HEK293 (cell line): ENCODE measurements around the gene RNASEH2A.
A peak's percentile ranks its signal among the peaks of the same experiment; 100 is the strongest.

Source experiments
- IKZF3 ChIP-seq: fragments of 450-650 bp; IDR thresholded peaks from 2 replicates; pipeline ENCODE4 v1.5.0; 2018; ENCODE audit warnings: missing biosample characterization, mild to moderate bottlenecking, missing genetic modification characterization, moderate library complexity
- KLF8 ChIP-seq: fragments of 450-650 bp; formaldehyde crosslinking; IDR thresholded peaks from 2 replicates; pipeline ENCODE4 v1.5.1; 2016; ENCODE audit warnings: missing biosample characterization, missing genetic modification characterization
- MZF1 ChIP-seq: fragments of 450-650 bp; formaldehyde crosslinking; IDR thresholded peaks from 2 replicates; pipeline ENCODE4 v1.5.1; 2017; ENCODE audit warnings: missing biosample characterization, missing genetic modification characterization, borderline replicate concordance
- PRDM1 ChIP-seq: fragments of 450-650 bp; formaldehyde crosslinking; IDR thresholded peaks from 2 replicates; pipeline ENCODE4; 2016; ENCODE audit warnings: missing biosample characterization, missing genetic modification characterization
- SP3 ChIP-seq: fragments of 450-650 bp; formaldehyde crosslinking; IDR thresholded peaks from 2 replicates; pipeline ENCODE4 v1.5.1; 2016; ENCODE audit warnings: missing biosample characterization, missing genetic modification characterization
- TRIM28 ChIP-seq: IDR thresholded peaks from 2 replicates; pipeline ENCODE4 v1.6.1; 2011; ENCODE audit warnings: low read length, control low read depth, borderline replicate concordance
- ZEB2 ChIP-seq: fragments of 450-650 bp; formaldehyde crosslinking; IDR thresholded peaks from 2 replicates; pipeline ENCODE4 v1.5.1; 2016; ENCODE audit warnings: missing biosample characterization, missing genetic modification characterization
- ZIC2 ChIP-seq: fragments of 450-650 bp; formaldehyde crosslinking; IDR thresholded peaks from 2 replicates; pipeline ENCODE4 v1.5.1; 2016; ENCODE audit warnings: missing biosample characterization, missing genetic modification characterization
- ZNF2 ChIP-seq: fragments of 450-650 bp; formaldehyde crosslinking; IDR thresholded peaks from 2 replicates; pipeline ENCODE4 v1.5.1; 2016; ENCODE audit warnings: missing biosample characterization, missing genetic modification characterization
- ZNF214 ChIP-seq: fragments of 450-650 bp; formaldehyde crosslinking; IDR thresholded peaks from 2 replicates; pipeline ENCODE4 v1.5.1; 2017; ENCODE audit warnings: missing biosample characterization, mild to moderate bottlenecking, missing genetic modification characterization, borderline replicate concordance
- ZNF350 ChIP-seq: fragments of 450-650 bp; formaldehyde crosslinking; IDR thresholded peaks from 2 replicates; pipeline ENCODE4 v1.5.0; 2017; ENCODE audit warnings: missing biosample characterization, mild to moderate bottlenecking, missing genetic modification characterization
- ZNF473 ChIP-seq: fragments of 450-650 bp; formaldehyde crosslinking; IDR thresholded peaks from 2 replicates; pipeline ENCODE4 v1.5.1; 2017; ENCODE audit warnings: missing biosample characterization, missing genetic modification characterization
- ZNF521 ChIP-seq: fragments of 450-650 bp; formaldehyde crosslinking; IDR thresholded peaks from 2 replicates; pipeline ENCODE4 v1.5.1; 2017; ENCODE audit warnings: missing biosample characterization, mild to moderate bottlenecking, missing genetic modification characterization
- ZNF585B ChIP-seq: fragments of 450-650 bp; formaldehyde crosslinking; IDR thresholded peaks from 2 replicates; pipeline ENCODE4 v1.5.1; 2016; ENCODE audit warnings: missing biosample characterization, missing genetic modification characterization
- ZNF596 ChIP-seq: fragments of 450-650 bp; IDR thresholded peaks from 2 replicates; pipeline ENCODE4 v1.5.0; 2018; ENCODE audit warnings: missing biosample characterization, mild to moderate bottlenecking, missing genetic modification characterization, moderate library complexity
- ZNF600 ChIP-seq: fragments of 450-650 bp; formaldehyde crosslinking; IDR thresholded peaks from 2 replicates; pipeline ENCODE4 v1.5.1; 2016; ENCODE audit warnings: missing biosample characterization, missing genetic modification characterization
- ZNF658 ChIP-seq: fragments of 450-650 bp; formaldehyde crosslinking; IDR thresholded peaks from 2 replicates; pipeline ENCODE4; 2016; ENCODE audit warnings: missing biosample characterization, missing genetic modification characterization
- ZNF747 ChIP-seq: fragments of 450-650 bp; formaldehyde crosslinking; IDR thresholded peaks from 2 replicates; pipeline ENCODE4 v1.5.1; 2016; ENCODE audit warnings: missing biosample characterization, missing genetic modification characterization
- ZNF837 ChIP-seq: fragments of 450-650 bp; formaldehyde crosslinking; IDR thresholded peaks from 2 replicates; pipeline ENCODE4 v1.5.1; 2016; ENCODE audit warnings: missing biosample characterization, missing genetic modification characterization
- ZSCAN30 ChIP-seq: fragments of 450-650 bp; IDR thresholded peaks from 2 replicates; pipeline ENCODE4 v1.5.1; 2018; ENCODE audit warnings: missing biosample characterization, mild to moderate bottlenecking, missing genetic modification characterization, moderate library complexity
- TF ChIP-seq, protein P1 (sequence below): fragments of 450-650 bp; formaldehyde crosslinking; IDR thresholded peaks from 2 replicates; pipeline ENCODE4 v1.5.1; 2016; ENCODE audit warnings: missing biosample characterization, missing genetic modification characterization
- TF ChIP-seq, protein P2 (sequence below): fragments of 450-650 bp; formaldehyde crosslinking; IDR thresholded peaks from 2 replicates; pipeline ENCODE4 v1.5.1; 2017; ENCODE audit warnings: missing biosample characterization, missing genetic modification characterization
- TF ChIP-seq, protein P3 (sequence below): fragments of 450-650 bp; formaldehyde crosslinking; IDR thresholded peaks from 2 replicates; pipeline ENCODE4 v1.5.1; 2016; ENCODE audit warnings: missing biosample characterization, missing genetic modification characterization
- TF ChIP-seq, protein P4 (sequence below): fragments of 450-650 bp; formaldehyde crosslinking; IDR thresholded peaks from 2 replicates; pipeline ENCODE4 v1.5.1; 2016; ENCODE audit warnings: missing biosample characterization, missing genetic modification characterization
- TF ChIP-seq, protein P5 (sequence below): fragments of 450-650 bp; formaldehyde crosslinking; IDR thresholded peaks from 2 replicates; pipeline ENCODE4 v1.5.1; 2016; ENCODE audit warnings: missing biosample characterization, missing genetic modification characterization
- TF ChIP-seq, protein P6 (sequence below): fragments of 450-650 bp; formaldehyde crosslinking; IDR thresholded peaks from 2 replicates; pipeline ENCODE4 v1.5.1; 2016; ENCODE audit warnings: missing biosample characterization, missing genetic modification characterization
- TF ChIP-seq, protein P7 (sequence below): fragments of 450-650 bp; formaldehyde crosslinking; IDR thresholded peaks from 2 replicates; pipeline ENCODE4 v1.5.1; 2016; ENCODE audit warnings: missing biosample characterization, missing genetic modification characterization

RNASEH2A gene

DNA sequence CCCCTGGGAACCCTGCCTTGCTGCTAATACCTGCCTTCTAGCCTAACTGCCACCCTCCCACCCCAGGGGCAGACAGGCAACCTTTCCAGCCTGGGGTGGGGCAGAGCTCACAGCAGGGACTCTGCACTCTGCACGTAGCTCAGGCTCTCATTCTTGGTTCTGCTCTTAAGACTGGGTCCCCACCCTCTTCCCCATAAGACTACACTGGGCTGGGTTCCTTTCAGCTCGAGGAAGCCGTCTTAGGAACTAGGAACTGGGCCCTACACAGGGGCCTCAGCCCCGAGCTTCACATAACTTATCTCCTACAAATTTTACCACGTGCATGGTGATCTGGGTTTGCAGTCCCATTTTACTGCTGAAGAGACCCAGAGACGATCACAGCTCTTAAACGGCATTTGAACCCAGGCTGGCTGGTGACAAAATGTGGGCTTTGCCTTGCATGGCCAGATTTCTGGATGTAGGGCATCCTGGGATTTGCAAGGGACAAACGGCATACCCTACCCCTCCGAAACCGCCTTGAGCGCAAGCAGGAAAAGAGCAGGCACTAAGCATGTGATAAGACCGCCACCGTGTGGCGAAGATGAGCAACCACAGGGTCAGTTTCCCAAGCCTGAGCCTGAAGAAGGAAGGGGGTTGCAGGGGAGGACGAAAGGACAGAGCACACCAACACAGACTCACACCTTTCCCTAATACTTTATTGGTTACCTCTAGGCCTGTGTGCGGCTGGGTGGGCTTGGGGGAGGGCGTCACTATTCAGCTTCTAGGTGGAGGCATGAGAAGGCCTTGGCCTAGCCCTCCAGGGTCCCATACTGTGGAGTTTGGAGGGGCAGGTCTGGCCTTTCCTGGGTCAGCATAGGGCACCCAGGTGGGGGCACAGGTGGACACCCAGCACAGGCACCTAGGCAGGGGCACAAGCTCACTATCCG is 10.0 kb upstream of the RNASEH2A start (continued):
- TF ChIP-seq MZF1 (tag by site-specific recombination) (no peak), ZNF585B (no peak), ZNF473 (no peak), ZNF2 (peak; percentile 66; the same call in 1 of the 2 replicates), SP3 (tag by site-specific recombination) (no peak), ZNF658 (tag by site-specific recombination) (no peak), TRIM28 (no peak), ZNF521 (tag by site-specific recombination) (no peak), ZNF837 (no peak), ZEB2 (tag by site-specific recombination) (no peak), ZNF350 (tag by site-specific recombination) (no peak), ZSCAN30 (tag by site-specific recombination) (no peak), ZNF600 (tag by site-specific recombination) (peak; percentile 86), ZNF214 (tag by site-specific recombination) (no peak), ZNF747 (tag by site-specific recombination) (no peak), PRDM1 (tag by site-specific recombination) (no peak), KLF8 (tag by site-specific recombination) (peak; percentile 21; the same call in 1 of the 2 replicates), ZNF596 (tag by site-specific recombination) (no peak), IKZF3 (tag by site-specific recombination) (peak; percentile 43; the same call in 1 of the 2 replicates), ZIC2 (tag by site-specific recombination) (no peak)
- TF ChIP-seq, protein P1, sequence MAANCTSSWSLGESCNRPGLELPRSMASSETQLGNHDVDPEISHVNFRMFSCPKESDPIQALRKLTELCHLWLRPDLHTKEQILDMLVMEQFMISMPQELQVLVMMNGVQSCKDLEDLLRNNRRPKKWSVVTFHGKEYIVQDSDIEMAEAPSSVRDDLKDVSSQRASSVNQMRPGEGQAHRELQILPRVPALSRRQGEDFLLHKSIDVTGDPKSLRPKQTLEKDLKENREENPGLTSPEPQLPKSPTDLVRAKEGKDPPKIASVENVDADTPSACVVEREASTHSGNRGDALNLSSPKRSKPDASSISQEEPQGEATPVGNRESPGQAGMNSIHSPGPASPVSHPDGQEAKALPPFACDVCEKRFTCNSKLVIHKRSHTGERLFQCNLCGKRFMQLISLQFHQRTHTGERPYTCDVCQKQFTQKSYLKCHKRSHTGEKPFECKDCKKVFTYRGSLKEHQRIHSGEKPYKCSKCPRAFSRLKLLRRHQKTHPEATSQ (tag by site-specific recombination), result 0 out of 2 replicates have a peak, but pooled peaks have one; percentile 47
- TF ChIP-seq, protein P2, sequence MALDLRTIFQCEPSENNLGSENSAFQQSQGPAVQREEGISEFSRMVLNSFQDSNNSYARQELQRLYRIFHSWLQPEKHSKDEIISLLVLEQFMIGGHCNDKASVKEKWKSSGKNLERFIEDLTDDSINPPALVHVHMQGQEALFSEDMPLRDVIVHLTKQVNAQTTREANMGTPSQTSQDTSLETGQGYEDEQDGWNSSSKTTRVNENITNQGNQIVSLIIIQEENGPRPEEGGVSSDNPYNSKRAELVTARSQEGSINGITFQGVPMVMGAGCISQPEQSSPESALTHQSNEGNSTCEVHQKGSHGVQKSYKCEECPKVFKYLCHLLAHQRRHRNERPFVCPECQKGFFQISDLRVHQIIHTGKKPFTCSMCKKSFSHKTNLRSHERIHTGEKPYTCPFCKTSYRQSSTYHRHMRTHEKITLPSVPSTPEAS (tag by site-specific recombination), result no peak
- TF ChIP-seq, protein P3, sequence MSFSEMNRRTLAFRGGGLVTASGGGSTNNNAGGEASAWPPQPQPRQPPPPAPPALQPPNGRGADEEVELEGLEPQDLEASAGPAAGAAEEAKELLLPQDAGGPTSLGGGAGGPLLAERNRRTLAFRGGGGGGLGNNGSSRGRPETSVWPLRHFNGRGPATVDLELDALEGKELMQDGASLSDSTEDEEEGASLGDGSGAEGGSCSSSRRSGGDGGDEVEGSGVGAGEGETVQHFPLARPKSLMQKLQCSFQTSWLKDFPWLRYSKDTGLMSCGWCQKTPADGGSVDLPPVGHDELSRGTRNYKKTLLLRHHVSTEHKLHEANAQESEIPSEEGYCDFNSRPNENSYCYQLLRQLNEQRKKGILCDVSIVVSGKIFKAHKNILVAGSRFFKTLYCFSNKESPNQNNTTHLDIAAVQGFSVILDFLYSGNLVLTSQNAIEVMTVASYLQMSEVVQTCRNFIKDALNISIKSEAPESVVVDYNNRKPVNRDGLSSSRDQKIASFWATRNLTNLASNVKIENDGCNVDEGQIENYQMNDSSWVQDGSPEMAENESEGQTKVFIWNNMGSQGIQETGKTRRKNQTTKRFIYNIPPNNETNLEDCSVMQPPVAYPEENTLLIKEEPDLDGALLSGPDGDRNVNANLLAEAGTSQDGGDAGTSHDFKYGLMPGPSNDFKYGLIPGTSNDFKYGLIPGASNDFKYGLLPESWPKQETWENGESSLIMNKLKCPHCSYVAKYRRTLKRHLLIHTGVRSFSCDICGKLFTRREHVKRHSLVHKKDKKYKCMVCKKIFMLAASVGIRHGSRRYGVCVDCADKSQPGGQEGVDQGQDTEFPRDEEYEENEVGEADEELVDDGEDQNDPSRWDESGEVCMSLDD (tag by site-specific recombination), result no peak
- TF ChIP-seq, protein P4, sequence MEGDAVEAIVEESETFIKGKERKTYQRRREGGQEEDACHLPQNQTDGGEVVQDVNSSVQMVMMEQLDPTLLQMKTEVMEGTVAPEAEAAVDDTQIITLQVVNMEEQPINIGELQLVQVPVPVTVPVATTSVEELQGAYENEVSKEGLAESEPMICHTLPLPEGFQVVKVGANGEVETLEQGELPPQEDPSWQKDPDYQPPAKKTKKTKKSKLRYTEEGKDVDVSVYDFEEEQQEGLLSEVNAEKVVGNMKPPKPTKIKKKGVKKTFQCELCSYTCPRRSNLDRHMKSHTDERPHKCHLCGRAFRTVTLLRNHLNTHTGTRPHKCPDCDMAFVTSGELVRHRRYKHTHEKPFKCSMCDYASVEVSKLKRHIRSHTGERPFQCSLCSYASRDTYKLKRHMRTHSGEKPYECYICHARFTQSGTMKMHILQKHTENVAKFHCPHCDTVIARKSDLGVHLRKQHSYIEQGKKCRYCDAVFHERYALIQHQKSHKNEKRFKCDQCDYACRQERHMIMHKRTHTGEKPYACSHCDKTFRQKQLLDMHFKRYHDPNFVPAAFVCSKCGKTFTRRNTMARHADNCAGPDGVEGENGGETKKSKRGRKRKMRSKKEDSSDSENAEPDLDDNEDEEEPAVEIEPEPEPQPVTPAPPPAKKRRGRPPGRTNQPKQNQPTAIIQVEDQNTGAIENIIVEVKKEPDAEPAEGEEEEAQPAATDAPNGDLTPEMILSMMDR, result peak; percentile 97
- TF ChIP-seq, protein P5, sequence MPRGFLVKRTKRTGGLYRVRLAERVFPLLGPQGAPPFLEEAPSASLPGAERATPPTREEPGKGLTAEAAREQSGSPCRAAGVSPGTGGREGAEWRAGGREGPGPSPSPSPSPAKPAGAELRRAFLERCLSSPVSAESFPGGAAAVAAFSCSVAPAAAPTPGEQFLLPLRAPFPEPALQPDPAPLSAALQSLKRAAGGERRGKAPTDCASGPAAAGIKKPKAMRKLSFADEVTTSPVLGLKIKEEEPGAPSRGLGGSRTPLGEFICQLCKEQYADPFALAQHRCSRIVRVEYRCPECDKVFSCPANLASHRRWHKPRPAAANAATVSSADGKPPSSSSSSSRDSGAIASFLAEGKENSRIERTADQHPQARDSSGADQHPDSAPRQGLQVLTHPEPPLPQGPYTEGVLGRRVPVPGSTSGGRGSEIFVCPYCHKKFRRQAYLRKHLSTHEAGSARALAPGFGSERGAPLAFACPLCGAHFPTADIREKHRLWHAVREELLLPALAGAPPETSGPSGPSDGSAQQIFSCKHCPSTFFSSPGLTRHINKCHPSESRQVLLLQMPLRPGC (tag by site-specific recombination), result no peak
- TF ChIP-seq, protein P6, sequence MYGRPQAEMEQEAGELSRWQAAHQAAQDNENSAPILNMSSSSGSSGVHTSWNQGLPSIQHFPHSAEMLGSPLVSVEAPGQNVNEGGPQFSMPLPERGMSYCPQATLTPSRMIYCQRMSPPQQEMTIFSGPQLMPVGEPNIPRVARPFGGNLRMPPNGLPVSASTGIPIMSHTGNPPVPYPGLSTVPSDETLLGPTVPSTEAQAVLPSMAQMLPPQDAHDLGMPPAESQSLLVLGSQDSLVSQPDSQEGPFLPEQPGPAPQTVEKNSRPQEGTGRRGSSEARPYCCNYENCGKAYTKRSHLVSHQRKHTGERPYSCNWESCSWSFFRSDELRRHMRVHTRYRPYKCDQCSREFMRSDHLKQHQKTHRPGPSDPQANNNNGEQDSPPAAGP (tag by site-specific recombination), result peak; percentile 77; the same call in 1 of the 2 replicates
- TF ChIP-seq, protein P7, sequence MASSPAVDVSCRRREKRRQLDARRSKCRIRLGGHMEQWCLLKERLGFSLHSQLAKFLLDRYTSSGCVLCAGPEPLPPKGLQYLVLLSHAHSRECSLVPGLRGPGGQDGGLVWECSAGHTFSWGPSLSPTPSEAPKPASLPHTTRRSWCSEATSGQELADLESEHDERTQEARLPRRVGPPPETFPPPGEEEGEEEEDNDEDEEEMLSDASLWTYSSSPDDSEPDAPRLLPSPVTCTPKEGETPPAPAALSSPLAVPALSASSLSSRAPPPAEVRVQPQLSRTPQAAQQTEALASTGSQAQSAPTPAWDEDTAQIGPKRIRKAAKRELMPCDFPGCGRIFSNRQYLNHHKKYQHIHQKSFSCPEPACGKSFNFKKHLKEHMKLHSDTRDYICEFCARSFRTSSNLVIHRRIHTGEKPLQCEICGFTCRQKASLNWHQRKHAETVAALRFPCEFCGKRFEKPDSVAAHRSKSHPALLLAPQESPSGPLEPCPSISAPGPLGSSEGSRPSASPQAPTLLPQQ, result 0 out of 2 replicates have a peak, but pooled peaks have one; percentile 35
